AG09309 (cell line): ENCODE results near the gene ZBP1.
A peak's percentile ranks its signal among the peaks of the same experiment; 100 is the strongest.

Source experiments
- DNase-seq: peaks from one replicate; pipeline ENCODE4 v3.0.0-alpha.2; 2010; ENCODE audit warnings: low read depth
- H3K4me3 ChIP-seq: 2 replicates; pipeline ENCODE4 v1.5.1; 2011; ENCODE audit warnings: mild to moderate bottlenecking, low read depth, low read length, moderate library complexity; ENCODE audit not compliant: control insufficient read depth
- CTCF ChIP-seq: IDR thresholded peaks from 2 replicates; pipeline ENCODE4 v1.5.1; 2011; ENCODE audit warnings: mild to moderate bottlenecking, low read depth, low read length, inconsistent platforms; ENCODE audit not compliant: insufficient read depth, control insufficient read depth; ENCODE audit errors: missing control alignments

ZBP1 gene

DNA sequence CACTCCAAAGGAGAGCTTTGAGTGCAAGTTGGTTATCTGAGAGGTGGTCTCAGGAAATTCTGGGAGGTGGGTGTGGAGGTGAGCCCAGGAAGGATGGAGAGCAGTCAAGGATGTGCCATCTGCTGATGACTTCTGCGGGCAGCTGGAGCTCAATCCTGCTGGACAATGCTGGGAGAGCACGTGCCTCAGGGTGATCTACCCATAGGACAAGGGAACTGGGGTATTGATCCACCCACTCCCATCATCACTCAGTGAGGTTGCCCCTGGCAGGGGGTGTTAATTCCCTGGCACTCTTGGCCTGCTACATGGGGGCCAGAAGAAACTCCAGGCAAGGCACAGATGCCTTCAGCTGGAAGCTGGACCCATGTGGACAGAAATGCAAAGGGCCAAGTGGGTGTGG is 7.1 kb upstream of the ZBP1 start:
- no peak overlapping the region for H3K4me3 ChIP-seq
- DNase-seq, result no peak
- TF ChIP-seq CTCF, result no peak

DNA sequence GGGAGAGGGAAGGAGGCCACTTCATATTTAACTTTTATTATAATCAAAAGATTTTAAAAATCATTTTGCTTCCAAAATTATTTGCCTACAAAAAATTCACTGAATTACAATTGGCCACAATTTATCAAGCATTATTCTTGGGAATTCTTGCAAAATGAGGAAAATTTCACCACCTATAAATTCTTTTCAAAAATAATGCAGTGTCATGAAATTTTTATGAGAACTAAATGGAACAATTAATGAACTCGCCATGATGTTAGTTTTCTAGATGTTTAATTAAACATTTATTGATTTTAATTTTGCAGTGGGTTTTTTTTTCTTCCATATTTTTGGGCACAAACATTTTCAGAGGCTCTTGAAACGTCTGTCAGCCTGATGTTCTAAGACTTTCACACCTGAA is 5.8 kb upstream of the ZBP1 start:
- no peak for DNase-seq
- H3K4me3 ChIP-seq, result no peak overlapping the region
- TF ChIP-seq CTCF, result no peak

- DNase-seq, result no peak
- H3K4me3 ChIP-seq, result no peak overlapping the region
- TF ChIP-seq CTCF, result no peak
These were observed 5.1 kb upstream of the ZBP1 start for GRCh38 chr20:57625181-57625958.

- TF ChIP-seq CTCF, result no peak
- H3K4me3 ChIP-seq, result no peak overlapping the region
- no peak for DNase-seq
These were observed 3.9 kb upstream of the ZBP1 start for GRCh38 chr20:57624124-57624523.

GRCh38 chr20:57622579-57623381 is 2.6 kb upstream of the ZBP1 start:
- peak; percentile 29 for DNase-seq
- peak; percentile 81 for TF ChIP-seq CTCF
- no peak overlapping the region for H3K4me3 ChIP-seq

- DNase-seq, result no peak
- no peak for TF ChIP-seq CTCF
- H3K4me3 ChIP-seq, result no peak overlapping the region
These were observed 2.0 kb upstream of the ZBP1 start for GRCh38 chr20:57622201-57622570.
